Stimulated activated CD8-positive, alpha-beta memory T cell treated with anti-CD3 and anti-CD28 coated beads, Interleukin-4, amount 100 ng/mL, for 1 hour (primary cell): Measurements from ENCODE around the gene RGS3.
"Not testable (repeated sequence)": the region's sequence is repeated elsewhere in the genome, so short reads cannot be mapped to it uniquely, and the experiment has no call there.

Source experiments
- DNase-seq, 2 donors: peaks; one replicate each; pipeline ENCODE4 v3.0.0-alpha.2; 2020; ENCODE audit warnings: low read depth in 2 of 2, low spot score in 1 of 2

The RGS3 gene

DNA sequence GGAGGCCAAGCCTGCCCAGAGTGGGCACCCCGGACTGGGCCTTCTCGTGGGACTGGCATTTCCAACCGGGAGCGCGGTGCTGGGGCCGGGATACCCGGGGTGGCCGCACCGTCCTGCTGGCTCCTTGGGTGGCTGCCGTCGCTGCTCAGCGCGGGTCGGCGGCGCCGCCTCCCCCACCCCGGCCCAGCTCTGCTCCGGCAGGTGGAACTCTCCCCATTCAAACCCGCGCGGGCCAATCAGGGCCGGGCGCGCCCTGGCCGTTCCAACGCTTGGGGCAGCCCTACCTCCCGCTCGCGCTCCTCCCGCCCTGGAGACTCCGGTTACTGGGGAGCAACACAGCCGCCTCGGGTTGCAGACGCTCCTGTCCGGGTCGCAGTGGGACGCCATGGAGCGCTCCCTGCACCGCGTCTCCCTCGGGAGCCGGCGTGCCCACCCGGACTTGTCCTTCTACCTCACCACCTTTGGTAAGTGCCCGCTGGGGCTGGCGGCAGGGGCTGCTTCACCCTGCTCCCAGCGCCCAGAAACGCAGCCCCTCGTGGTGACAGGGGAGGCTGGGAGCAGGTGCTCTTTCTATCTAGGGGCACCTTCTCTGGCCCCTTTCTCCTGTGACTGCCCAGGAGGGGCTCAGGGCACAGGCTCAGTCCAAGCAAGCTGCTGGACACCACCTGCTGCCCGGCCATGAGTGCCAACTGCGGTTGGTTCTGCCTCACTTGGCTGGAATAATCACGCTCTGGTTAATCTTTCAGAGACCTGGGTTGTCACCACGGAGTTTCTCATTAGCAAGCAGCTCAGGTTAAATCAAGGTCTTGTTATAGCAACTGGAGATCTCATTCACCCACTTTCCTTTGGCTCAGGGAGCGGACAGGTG is at the start of gene RGS3:
Gene RGS3, plus strand, starts transcription at position 310 of the 868 bp plus-strand sequence. Its CDS starts 76 bp downstream, at position 386.
- no peak for DNase-seq

DNA sequence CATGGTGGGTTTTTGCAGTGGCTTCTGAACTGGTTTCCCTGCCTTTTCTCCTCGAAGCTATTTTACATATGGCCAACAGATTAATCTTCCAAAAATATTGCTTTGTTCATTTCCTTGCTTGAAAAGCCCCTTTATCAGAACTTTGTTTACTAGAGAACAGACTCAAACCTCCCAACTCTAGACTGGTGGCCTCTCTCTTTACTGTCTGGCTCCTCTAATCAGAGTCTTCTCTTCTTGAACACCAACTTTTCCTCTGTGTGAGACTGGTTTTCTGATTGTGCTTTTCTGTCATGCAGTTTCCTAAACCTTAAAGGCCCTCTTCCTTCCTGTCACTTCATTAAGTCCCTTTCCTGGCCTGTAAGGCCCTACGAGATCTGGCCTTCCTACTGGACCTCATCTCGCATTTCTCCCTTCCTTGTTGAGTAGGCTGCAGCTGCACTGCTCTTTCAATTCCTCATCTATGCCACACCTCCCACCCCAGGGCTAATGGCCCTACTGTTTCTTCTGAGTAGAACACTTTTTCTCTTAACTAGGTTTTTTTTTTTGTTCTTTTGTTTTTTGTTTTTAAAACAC is 47.3 kb upstream of the RGS3 start:
- DNase-seq = no peak

DNA sequence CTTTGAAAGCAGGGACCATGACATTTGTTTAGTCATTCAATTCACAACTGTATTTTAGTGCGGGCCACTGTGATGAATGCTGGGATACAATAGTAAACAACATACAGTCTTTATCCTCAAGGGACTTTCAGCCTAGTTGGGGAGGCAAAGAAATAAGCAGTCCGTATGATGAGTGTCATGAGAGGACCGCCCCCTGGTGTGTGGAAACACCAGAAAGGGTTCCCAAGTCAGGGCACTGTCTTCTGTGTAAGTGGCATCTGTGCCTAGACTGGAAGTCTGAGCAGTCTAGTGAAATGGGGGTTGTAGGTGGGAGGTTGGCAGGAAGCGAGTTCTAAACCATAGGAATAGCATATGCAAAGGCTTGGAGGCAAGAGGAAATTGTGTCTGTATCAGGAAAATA is 46.2 kb upstream of the RGS3 start:
- no peak for DNase-seq

- no peak for DNase-seq
Observed at GRCh38 chr9:113421726-113422125, 41.8 kb upstream of the RGS3 start.

DNA sequence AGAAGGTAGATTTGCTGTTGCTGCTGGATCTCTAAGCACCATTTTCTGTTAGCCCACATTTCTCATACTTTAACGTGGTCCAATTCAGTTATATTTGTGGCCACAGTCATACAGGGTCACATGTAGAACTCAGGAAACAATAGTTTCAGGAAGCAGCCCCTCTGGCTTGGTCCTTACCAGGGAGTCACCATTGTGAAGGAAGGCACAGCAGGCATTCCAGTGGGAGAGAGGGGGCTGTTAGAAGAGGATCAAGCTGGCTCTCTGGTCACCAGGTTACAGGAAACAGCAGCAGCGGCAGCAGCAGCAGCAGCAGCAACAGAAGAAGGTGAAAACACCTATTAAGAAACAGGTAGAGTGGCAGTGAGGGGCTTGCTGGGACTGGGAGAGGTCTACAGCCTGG is 38.5 kb upstream of the RGS3 start:
- DNase-seq = no peak

DNA sequence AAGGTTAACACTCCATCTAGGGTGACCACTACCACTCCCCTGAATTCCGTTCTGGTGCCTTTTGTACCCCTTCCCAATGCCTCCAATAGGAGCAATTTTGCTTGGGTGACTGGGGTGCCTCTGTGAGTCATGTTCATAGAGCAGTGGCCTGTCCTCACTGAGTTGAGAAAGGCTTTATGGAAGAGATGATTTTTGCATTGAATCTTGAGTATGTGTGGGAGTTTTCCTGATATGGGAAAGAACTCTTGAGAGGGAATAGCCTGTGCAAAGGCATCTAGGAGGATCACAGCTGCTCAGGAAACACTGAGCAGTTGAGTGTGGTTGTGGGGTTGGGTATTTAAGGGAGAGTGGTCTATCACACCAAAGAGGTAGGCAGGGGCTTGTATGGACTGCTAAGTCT is 36.8 kb upstream of the RGS3 start:
- no peak for DNase-seq

DNA sequence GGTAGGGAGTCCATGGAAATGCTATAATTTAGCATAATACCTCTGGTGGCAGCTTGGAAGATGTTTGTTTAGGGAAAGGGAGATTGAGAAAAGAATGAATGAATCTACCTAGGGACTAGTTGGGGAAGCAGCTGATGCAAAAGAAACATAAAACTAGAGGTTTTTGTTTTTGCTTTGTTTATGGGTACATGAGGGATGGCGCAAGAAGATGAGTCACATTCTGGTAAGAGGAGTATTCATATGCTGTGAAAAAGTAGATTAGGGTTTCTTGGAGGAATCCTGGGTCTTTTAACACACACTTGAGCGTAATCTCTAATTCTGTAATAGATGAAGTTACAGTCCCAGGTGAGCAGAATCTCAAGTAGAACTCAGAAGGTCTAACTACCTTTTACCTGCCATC is 35.9 kb upstream of the RGS3 start:
- DNase-seq = no peak

- no peak for DNase-seq
Observed at GRCh38 chr9:113428062-113428615, 35.4 kb upstream of the RGS3 start.

DNA sequence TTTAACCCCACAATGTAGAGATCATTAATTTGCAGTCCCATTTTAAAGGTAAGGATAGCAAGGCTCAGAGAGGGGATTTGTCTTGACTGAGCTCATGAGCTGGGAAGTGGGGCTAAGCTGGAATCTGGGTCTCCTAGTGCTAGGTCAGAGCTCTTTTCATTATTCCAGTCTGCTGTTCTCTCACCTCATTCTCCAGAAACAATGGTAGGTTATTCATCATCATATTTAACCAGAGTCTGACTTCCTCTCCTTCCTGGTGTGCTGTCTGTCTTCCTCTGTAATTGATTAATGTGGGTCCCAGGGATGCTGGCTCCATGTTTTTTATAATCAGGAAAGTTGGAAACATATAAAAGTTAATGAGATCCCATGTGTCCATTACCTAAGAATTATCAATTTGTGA is 32.3 kb upstream of the RGS3 start:
- no peak for DNase-seq

DNA sequence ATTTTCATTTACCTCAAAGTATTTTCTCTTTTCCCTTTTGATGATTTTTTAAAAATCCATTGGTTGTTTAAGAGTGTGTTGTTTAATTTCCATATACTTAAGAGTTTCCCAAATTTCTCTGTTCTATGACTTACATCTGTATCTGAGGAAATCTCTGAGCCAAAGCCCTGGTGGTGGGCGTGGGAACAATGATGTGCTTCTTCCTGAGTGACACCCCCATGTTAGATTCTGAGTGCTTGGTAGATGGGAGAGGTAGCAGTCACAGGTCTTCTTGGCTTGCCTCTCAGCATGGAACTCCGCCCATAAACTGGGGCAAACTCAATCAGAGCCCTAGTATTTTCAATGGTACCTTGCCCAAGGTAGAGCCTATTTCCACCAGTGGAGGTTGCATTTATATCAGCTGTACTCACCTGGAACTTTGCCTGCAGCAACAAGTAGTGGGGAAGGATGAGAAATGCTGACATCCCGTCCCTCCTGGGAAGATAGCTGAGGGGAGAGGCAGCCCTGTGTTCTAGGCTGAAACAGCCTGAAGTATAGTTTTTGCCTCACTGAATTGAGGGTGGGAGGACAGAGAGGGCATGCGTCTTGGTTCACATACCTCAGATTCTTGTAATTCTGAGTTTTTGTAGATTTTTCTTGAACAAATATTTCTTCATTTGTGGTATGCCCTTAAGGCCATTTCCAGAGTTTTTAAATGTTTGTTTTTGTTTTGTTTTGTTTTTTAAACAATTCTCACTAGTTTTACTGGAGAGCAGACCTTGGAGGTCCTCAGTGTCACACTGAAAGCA is 26.6 kb upstream of the RGS3 start:
- DNase-seq = no peak

DNA sequence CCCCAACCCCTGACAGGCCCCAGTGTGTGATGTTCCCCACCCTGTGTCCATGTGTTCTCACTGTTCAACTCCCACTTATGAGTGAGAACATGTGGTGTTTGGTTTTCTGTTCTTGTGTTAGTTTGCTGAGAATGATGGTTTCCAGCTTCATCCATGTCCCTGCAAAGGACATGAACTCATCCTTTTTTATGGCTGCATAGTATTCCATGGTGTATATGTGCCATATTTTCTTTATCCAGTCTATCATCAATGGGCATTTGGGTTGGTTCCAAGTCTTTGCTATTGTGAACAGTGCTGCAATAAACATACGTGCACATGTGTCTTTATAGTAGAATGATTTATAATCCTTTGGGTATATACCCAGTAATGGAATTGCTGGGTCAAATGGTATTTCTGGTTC is 25.8 kb upstream of the RGS3 start:
- DNase-seq = not testable (repeated sequence)

- DNase-seq = no peak
Observed at GRCh38 chr9:113444736-113445135, 18.8 kb upstream of the RGS3 start.

- no peak for DNase-seq
Observed at GRCh38 chr9:113446323-113446740, 17.2 kb upstream of the RGS3 start.

GRCh38 chr9:113449376-113449775 is 14.2 kb upstream of the RGS3 start:
- no peak for DNase-seq

- DNase-seq = no peak
Observed at GRCh38 chr9:113452113-113452605, 11.4 kb upstream of the RGS3 start.

GRCh38 chr9:113454914-113455761 is 8.4 kb upstream of the RGS3 start:
- no peak for DNase-seq

GRCh38 chr9:113456235-113456634 is 7.3 kb upstream of the RGS3 start:
- DNase-seq = no peak

- DNase-seq = no peak
Observed at GRCh38 chr9:113461285-113461684, 2.2 kb upstream of the RGS3 start.

DNA sequence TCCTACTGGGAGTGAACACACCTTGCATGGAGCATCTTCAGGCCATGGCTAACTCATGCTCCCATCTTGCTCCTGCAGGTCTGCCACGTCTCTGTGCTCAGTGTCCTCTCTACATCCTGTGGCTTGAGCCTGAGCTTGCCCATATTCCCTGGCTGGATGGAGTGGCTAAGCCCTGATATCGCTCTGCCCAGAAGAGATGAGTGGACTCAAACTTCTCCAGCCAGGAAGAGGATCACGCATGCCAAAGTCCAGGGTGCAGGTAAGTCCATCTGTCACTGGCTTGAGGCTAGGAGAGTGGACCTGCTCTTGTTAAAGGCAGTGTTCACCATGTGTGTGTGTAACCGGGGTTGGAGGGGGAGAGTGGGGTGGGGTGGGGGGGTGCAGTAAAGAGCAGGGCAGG is 1.6 kb upstream of the RGS3 start:
- DNase-seq = no peak

DNA sequence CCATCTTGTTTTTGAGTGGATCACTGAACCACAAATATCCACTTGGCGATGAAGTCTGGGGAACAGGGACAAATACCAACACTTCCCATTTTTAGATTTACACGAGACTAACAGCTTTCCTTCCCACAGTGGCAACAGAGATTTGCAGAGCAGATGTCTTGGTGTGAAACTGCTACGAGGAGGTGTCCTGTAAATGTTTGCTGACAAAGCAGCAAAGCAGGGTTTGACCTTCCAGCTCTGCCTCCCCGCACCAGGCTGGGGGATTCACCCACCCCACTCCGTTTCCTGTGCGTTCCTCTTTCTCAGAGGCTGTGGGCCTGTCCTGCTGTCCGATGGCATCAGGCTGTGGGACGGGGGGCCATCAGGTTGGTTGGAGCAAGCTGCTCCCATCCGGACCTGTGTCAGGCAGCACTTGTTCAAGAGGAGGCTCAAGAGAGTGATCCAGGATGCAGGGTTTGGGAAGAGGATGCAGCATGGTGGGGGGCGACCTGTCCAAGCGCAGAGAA is 693 bp upstream of the RGS3 start:
- no peak for DNase-seq
